HCT116 (cell line): ENCODE results near the gene MTG1. TPM values are rescaled to one million over a fixed set of nuclear protein-coding genes. Genes with fewer than 3 reads are reported as not detected.
"Not testable (repeated sequence)": the region's sequence is repeated elsewhere in the genome, so short reads cannot be mapped to it uniquely, and the experiment has no call there.

Experiments
- ATAC-seq: fragments of 200-7000 bp; cut with Tn5 transposase; 2 replicates; pipeline ENCODE4 v1.9.1; 2020; ENCODE audit warnings: mild to moderate bottlenecking, moderate library complexity
- BruUV-seq: library from RNA; stranded (reverse); fragments of 400-500 nt; replicated peaks from 2 replicates; lab custom pipeline; 2021; lab: Mats Ljungman, UMichigan
- CTCF ChIA-PET: fragments of 300-600 bp; sonication (Branson Sonifier 250); formaldehyde crosslinking; loops from one replicate; lab custom pipeline; 2021; ENCODE audit warnings: antibody characterized with exemption; lab: Charles Lee
- POLR2A ChIA-PET: fragments of 300-600, 350-600 bp; sonication (Branson Sonifier 250); formaldehyde crosslinking; loops from one replicate; lab custom pipeline; 2021; ENCODE audit warnings: antibody characterized with exemption; lab: Charles Lee
- RAD21 ChIA-PET, 2 experiments: fragments of 300-600 bp; sonication (Branson Sonifier 250); formaldehyde crosslinking; loops; one replicate each; lab custom pipeline; 2023; ENCODE audit warnings: low total read pairs in 2 of 2; ENCODE audit not compliant: uncharacterized antibody in 2 of 2, unreplicated experiment in 2 of 2, low non-redundant PET in 1 of 2; lab: Charles Lee
- DNase-seq: peaks from one replicate; pipeline ENCODE4 v3.0.0-alpha.2; 2010; ENCODE audit warnings: low read depth, low spot score
- H2AFZ ChIP-seq: fragments of 200-600 bp; shearing (Covaris generic), sonication (generic); 2 replicates; pipeline ENCODE4 v1.6.1; 2017; ENCODE audit warnings: low read depth, mixed run types, mixed read lengths, antibody characterized with exemption, low read length; ENCODE audit not compliant: poor library complexity, severe bottlenecking
- H3K27ac ChIP-seq: 2 replicates; pipeline ENCODE4 v1.5.1; 2012; ENCODE audit warnings: low read depth, low read length
- H3K27me3 ChIP-seq: fragments of 200-600 bp; sonication (generic); 2 replicates; pipeline ENCODE4 v1.6.1; 2016; ENCODE audit warnings: mixed run types, low read length, mixed read lengths; ENCODE audit not compliant: insufficient read depth
- H3K36me3 ChIP-seq, 2 experiments: fragments of 200-500 bp in 1 of 2; fragments of 200-600 bp in 1 of 2; sonication (Bioruptor generic) in 1 of 2; sonication (generic) in 1 of 2; 2 replicates each; pipeline versions ENCODE4 v1.5.1 to v1.6.1; 2014 to 2016; ENCODE audit warnings: low read length in 2 of 2, inconsistent platforms in 1 of 2, mixed read lengths in 1 of 2, mixed run types in 1 of 2; ENCODE audit not compliant: insufficient read depth in 2 of 2, control insufficient read depth in 1 of 2
- H3K4me1 ChIP-seq, 2 experiments: fragments of 200-600 bp in 1 of 2; sonication (generic) in 1 of 2; 2 replicates each; pipeline versions ENCODE4 v1.5.1 to v1.6.1; 2012 to 2017; ENCODE audit warnings: low read length in 2 of 2, inconsistent platforms in 1 of 2, mild to moderate bottlenecking in 1 of 2, mixed read lengths in 1 of 2, mixed run types in 1 of 2, moderate library complexity in 1 of 2; ENCODE audit not compliant: insufficient read depth in 2 of 2, control insufficient read depth in 1 of 2
- H3K4me2 ChIP-seq: fragments of 200-600 bp; sonication (generic); 2 replicates; pipeline ENCODE4 v1.6.1; 2017; ENCODE audit warnings: mixed run types, low read length, mixed read lengths
- H3K4me3 ChIP-seq, 2 experiments: fragments of 200-600 bp in 1 of 2; sonication (generic) in 1 of 2; replicated peaks in 1 of 2; 2 replicates each; pipeline ENCODE4 v1.5.1; 2011 to 2016; ENCODE audit warnings: low read length in 2 of 2, control low read depth in 1 of 2, low read depth in 1 of 2, mild to moderate bottlenecking in 1 of 2, mixed read lengths in 1 of 2, mixed run types in 1 of 2
- H3K79me2 ChIP-seq: fragments of 200-600 bp; sonication (generic); 2 replicates; pipeline ENCODE4 v1.6.1; 2017; ENCODE audit warnings: mild to moderate bottlenecking, mixed run types, low read length, moderate library complexity, mixed read lengths; ENCODE audit not compliant: insufficient read depth
- H3K9ac ChIP-seq: fragments of 200-600 bp; sonication (generic); 2 replicates; pipeline ENCODE4 v1.6.1; 2016; ENCODE audit warnings: low read length, mixed read lengths
- H3K9me2 ChIP-seq: fragments of 200-600 bp; sonication (generic), shearing (Covaris generic); 2 replicates; pipeline ENCODE4 v1.6.1; 2017; ENCODE audit warnings: mixed run types, mild to moderate bottlenecking, moderate library complexity; ENCODE audit not compliant: insufficient read depth
- H3K9me3 ChIP-seq, 2 experiments: fragments of 200-500 bp in 1 of 2; fragments of 200-600 bp in 1 of 2; sonication (Bioruptor generic) in 1 of 2; sonication (generic) in 1 of 2; 2 replicates each; pipeline ENCODE4 v1.6.1; 2014 to 2017; ENCODE audit warnings: low read length in 2 of 2, mixed read lengths in 2 of 2, inconsistent platforms in 1 of 2, low read depth in 1 of 2, mild to moderate bottlenecking in 1 of 2, mixed run types in 1 of 2, moderate library complexity in 1 of 2; ENCODE audit not compliant: control insufficient read depth in 1 of 2, insufficient read depth in 1 of 2
- H4K20me1 ChIP-seq: fragments of 200-600 bp; sonication (generic), shearing (Covaris generic); 2 replicates; pipeline ENCODE4 v1.6.1; 2017; ENCODE audit warnings: mixed run types, mild to moderate bottlenecking, moderate library complexity; ENCODE audit not compliant: insufficient read depth
- CBX3 ChIP-seq: IDR thresholded peaks from 2 replicates; pipeline ENCODE4 v1.6.1; 2012; ENCODE audit warnings: low read depth
- EGR1 ChIP-seq: IDR thresholded peaks from 2 replicates; pipeline ENCODE4 v1.6.1; 2012; ENCODE audit warnings: low read depth
- EZH2 ChIP-seq: fragments of 200-600 bp; sonication (generic); IDR thresholded peaks from 2 replicates; pipeline ENCODE4 v1.6.1; 2017; ENCODE audit warnings: antibody characterized with exemption, mixed run types
- FOSL1 ChIP-seq: IDR thresholded peaks from 2 replicates; pipeline ENCODE4 v1.6.1; 2012; ENCODE audit warnings: low read depth
- MAX ChIP-seq: IDR thresholded peaks from 2 replicates; pipeline ENCODE4 v1.6.1; 2012
- POLR2A ChIP-seq: IDR thresholded peaks from 2 replicates; pipeline ENCODE4 v1.7.0; 2011; ENCODE audit warnings: borderline replicate concordance; ENCODE audit not compliant: insufficient read depth, insufficient read length; ENCODE audit errors: extremely low read depth
- RAD21 ChIP-seq: IDR thresholded peaks from 2 replicates; pipeline ENCODE4 v1.6.1; 2012; ENCODE audit warnings: low read depth, mild to moderate bottlenecking
- REST ChIP-seq: IDR thresholded peaks from 2 replicates; pipeline ENCODE4 v1.6.1; 2012; ENCODE audit warnings: low read depth
- SP1 ChIP-seq: IDR thresholded peaks from 2 replicates; pipeline ENCODE4 v1.6.1; 2012; ENCODE audit warnings: low read depth
- TCF7L2 ChIP-seq: IDR thresholded peaks from 2 replicates; pipeline ENCODE4 v1.7.0; 2011; ENCODE audit warnings: borderline replicate concordance, inconsistent platforms; ENCODE audit not compliant: insufficient read depth, insufficient read length; ENCODE audit errors: extremely low read depth
- ZFX ChIP-seq: fragments of 450-650 bp; IDR thresholded peaks from 2 replicates; pipeline ENCODE4 v1.6.1; 2017
- ZNF274 ChIP-seq: fragments of 200-500 bp; sonication (Bioruptor generic); IDR thresholded peaks from 2 replicates; pipeline ENCODE4 v1.6.1; 2014; ENCODE audit warnings: mild to moderate bottlenecking, low read depth, low read length, inconsistent platforms
- intact Hi-C: fragments of 100-400 bp; cut with micrococcal nuclease; formaldehyde crosslinking; loops from 2 replicates; pipeline ENCODE4 v1.10.0; 2022
- total RNA-seq: library from RNA; stranded (reverse); gene quantifications from one replicate; pipeline ENCODE4 v1.2.1, GENCODE V29; 2021; ENCODE audit not compliant: unreplicated experiment

The MTG1 gene
- total RNA-seq, 1 experiment from 2014 or later = 23.1 TPM

GRCh38 chr10:133466683-133467275 lies 72.8 kb downstream of the MTG1 start:
- POLR2A ChIA-PET = no interaction called here
- Histone ChIP-seq H3K79me2 (no peaks in the 10 kb centered on the region), H3K9me2 (no peaks in the 10 kb centered on the region), H3K27me3 (no peaks in the 10 kb centered on the region), H3K9me3 (no peaks in the 10 kb centered on the region), H3K4me1 (no peaks in the 10 kb centered on the region), H4K20me1 (no peaks in the 10 kb centered on the region), H3K4me2 (no peak overlapping the region), H3K27ac (no peak overlapping the region), H3K4me3 (no peak overlapping the region), H3K36me3 (no peaks in the 10 kb centered on the region), H2AFZ (no peak overlapping the region), H3K9ac (no peak overlapping the region)
- DNase-seq (no peak), ATAC-seq (no peak)
- RAD21 ChIA-PET = no interaction called here
- TF ChIP-seq ZFX = no peak
- no peak for TF ChIP-seq CBX3
- intact Hi-C loops = no loop called here
- no TSS peak for BruUV-seq
- CTCF ChIA-PET = no interaction called here

- Histone ChIP-seq H3K27ac (no peak overlapping the region), H3K4me1 (no peaks in the 10 kb centered on the region), H3K4me3 (no peak overlapping the region), H3K79me2 (no peaks in the 10 kb centered on the region), H3K4me2 (no peak overlapping the region), H3K9ac (no peak overlapping the region), H3K9me2 (no peaks in the 10 kb centered on the region), H3K27me3 (no peaks in the 10 kb centered on the region), H2AFZ (no peak overlapping the region), H3K9me3 (no peaks in the 10 kb centered on the region), H3K36me3 (no peaks in the 10 kb centered on the region), H4K20me1 (no peaks in the 10 kb centered on the region)
- no peak for DNase-seq
- ChIA-PET POLR2A (interaction anchor here (0.5 kb wide), 1 partner anchor 1219 kb away, joined by 3 read pairs; no protein-coding TSS in a partner anchor), RAD21 (no interaction called here), CTCF (no interaction called here)
- ATAC-seq = no peak
- BruUV-seq = no TSS peak
- intact Hi-C loops = no loop called here
- TF ChIP-seq MAX = no peak
- TF ChIP-seq POLR2A = no peak
- no peak for TF ChIP-seq TCF7L2
- TF ChIP-seq ZNF274 = no peak
- no peak for TF ChIP-seq ZFX
- no peak for TF ChIP-seq RAD21
- TF ChIP-seq REST = no peak
- TF ChIP-seq EGR1 = no peak
- TF ChIP-seq EZH2 = no peak
- no peak for TF ChIP-seq FOSL1
- TF ChIP-seq SP1 = no peak
Measured at GRCh38 chr10:133467286-133467911, 73.4 kb downstream of the MTG1 start.

GRCh38 chr10:133469205-133469604 lies 75.2 kb downstream of the MTG1 start:
- not testable (repeated sequence) for H3K27me3 ChIP-seq, H4K20me1 ChIP-seq

More at GRCh38 chr10:133469205-133469604, 75.2 kb downstream of the MTG1 start:
- DNase-seq, intact Hi-C loops, H3K4me2 ChIP-seq, CTCF ChIA-PET, H3K9ac ChIP-seq, BruUV-seq, ATAC-seq, H3K36me3 ChIP-seq, RAD21 ChIA-PET, H3K79me2 ChIP-seq, POLR2A ChIA-PET, H3K9me3 ChIP-seq, H3K4me1 ChIP-seq, H3K9me2 ChIP-seq, H3K27ac ChIP-seq, H3K4me3 ChIP-seq, H2AFZ ChIP-seq: not testable (repeated sequence)
